ENCODE results near the gene TJP3. TPM values are rescaled to one million over a fixed set of nuclear protein-coding genes. Genes with fewer than 3 reads are reported as not detected.

The TJP3 gene
- total and polyA plus RNA-seq, 2 experiments from 2014 or later, result 18.2 to 23.9 TPM

DNA sequence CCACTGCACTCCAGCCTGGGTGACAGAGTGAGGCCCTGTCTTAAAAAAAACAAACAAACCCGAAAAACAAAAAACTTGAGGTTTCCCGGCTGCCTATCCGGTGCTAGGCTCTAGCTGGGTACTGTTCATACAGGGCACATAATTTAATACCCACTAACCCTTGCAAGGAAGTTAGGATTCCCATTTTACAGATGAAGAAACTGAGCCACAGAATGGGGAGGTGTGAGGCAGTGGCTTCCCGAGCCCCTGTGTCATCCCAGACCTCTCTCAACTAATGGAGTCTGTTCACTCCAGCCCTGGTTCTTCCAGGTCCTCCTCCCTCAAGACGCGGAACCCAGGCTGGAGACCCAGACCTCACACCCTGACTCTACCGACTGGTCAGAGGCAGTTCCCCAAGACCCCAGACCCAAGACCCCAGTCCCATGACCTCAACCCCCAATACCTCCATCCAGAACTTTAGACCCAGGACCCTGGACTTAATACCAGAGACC, 52.7 kb downstream of the TJP3 start:
- no peak for TF ChIP-seq NANOG (IDR thresholded peaks at IDR 0.05; ENCODE audit: borderline replicate concordance)
- no peak for TF ChIP-seq CREB1 (CRISPR knock-in tag; IDR thresholded peaks at IDR 0.05; ENCODE audit: low read depth)
- TF ChIP-seq ZNF331 (CRISPR knock-in tag; IDR thresholded peaks at IDR 0.05; ENCODE audit: low read depth), result no peak
- TF ChIP-seq JUNB (IDR thresholded peaks at IDR 0.05; ENCODE audit: unreplicated experiment), result no peak
- TF ChIP-seq ZNF114 (CRISPR knock-in tag; IDR thresholded peaks at IDR 0.05), result no peak
- TF ChIP-seq, protein P1, sequence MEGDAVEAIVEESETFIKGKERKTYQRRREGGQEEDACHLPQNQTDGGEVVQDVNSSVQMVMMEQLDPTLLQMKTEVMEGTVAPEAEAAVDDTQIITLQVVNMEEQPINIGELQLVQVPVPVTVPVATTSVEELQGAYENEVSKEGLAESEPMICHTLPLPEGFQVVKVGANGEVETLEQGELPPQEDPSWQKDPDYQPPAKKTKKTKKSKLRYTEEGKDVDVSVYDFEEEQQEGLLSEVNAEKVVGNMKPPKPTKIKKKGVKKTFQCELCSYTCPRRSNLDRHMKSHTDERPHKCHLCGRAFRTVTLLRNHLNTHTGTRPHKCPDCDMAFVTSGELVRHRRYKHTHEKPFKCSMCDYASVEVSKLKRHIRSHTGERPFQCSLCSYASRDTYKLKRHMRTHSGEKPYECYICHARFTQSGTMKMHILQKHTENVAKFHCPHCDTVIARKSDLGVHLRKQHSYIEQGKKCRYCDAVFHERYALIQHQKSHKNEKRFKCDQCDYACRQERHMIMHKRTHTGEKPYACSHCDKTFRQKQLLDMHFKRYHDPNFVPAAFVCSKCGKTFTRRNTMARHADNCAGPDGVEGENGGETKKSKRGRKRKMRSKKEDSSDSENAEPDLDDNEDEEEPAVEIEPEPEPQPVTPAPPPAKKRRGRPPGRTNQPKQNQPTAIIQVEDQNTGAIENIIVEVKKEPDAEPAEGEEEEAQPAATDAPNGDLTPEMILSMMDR (conservative IDR thresholded peaks at IDR 0.05; ENCODE audit: low read depth in 2 of 2), result no peak
- TF ChIP-seq, protein P2, sequence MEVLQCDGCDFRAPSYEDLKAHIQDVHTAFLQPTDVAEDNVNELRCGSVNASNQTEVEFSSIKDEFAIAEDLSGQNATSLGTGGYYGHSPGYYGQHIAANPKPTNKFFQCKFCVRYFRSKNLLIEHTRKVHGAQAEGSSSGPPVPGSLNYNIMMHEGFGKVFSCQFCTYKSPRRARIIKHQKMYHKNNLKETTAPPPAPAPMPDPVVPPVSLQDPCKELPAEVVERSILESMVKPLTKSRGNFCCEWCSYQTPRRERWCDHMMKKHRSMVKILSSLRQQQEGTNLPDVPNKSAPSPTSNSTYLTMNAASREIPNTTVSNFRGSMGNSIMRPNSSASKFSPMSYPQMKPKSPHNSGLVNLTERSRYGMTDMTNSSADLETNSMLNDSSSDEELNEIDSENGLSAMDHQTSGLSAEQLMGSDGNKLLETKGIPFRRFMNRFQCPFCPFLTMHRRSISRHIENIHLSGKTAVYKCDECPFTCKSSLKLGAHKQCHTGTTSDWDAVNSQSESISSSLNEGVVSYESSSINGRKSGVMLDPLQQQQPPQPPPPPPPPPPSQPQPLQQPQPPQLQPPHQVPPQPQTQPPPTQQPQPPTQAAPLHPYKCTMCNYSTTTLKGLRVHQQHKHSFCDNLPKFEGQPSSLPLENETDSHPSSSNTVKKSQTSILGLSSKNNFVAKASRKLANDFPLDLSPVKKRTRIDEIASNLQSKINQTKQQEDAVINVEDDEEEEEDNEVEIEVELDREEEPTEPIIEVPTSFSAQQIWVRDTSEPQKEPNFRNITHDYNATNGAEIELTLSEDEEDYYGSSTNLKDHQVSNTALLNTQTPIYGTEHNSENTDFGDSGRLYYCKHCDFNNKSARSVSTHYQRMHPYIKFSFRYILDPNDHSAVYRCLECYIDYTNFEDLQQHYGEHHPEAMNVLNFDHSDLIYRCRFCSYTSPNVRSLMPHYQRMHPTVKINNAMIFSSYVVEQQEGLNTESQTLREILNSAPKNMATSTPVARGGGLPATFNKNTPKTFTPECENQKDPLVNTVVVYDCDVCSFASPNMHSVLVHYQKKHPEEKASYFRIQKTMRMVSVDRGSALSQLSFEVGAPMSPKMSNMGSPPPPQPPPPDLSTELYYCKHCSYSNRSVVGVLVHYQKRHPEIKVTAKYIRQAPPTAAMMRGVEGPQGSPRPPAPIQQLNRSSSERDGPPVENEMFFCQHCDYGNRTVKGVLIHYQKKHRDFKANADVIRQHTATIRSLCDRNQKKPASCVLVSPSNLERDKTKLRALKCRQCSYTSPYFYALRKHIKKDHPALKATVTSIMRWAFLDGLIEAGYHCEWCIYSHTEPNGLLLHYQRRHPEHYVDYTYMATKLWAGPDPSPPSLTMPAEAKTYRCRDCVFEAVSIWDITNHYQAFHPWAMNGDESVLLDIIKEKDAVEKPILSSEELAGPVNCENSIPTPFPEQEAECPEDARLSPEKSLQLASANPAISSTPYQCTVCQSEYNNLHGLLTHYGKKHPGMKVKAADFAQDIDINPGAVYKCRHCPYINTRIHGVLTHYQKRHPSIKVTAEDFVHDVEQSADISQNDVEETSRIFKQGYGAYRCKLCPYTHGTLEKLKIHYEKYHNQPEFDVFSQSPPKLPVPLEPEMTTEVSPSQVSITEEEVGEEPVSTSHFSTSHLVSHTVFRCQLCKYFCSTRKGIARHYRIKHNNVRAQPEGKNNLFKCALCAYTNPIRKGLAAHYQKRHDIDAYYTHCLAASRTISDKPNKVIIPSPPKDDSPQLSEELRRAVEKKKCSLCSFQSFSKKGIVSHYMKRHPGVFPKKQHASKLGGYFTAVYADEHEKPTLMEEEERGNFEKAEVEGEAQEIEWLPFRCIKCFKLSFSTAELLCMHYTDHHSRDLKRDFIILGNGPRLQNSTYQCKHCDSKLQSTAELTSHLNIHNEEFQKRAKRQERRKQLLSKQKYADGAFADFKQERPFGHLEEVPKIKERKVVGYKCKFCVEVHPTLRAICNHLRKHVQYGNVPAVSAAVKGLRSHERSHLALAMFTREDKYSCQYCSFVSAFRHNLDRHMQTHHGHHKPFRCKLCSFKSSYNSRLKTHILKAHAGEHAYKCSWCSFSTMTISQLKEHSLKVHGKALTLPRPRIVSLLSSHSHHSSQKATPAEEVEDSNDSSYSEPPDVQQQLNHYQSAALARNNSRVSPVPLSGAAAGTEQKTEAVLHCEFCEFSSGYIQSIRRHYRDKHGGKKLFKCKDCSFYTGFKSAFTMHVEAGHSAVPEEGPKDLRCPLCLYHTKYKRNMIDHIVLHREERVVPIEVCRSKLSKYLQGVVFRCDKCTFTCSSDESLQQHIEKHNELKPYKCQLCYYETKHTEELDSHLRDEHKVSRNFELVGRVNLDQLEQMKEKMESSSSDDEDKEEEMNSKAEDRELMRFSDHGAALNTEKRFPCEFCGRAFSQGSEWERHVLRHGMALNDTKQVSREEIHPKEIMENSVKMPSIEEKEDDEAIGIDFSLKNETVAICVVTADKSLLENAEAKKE (CRISPR knock-in tag; IDR thresholded peaks at IDR 0.05), result no peak
- no peak for TF ChIP-seq POLR2AphosphoS5 (IDR thresholded peaks at IDR 0.05; ENCODE audit: low read depth)
- TF ChIP-seq, protein P3, sequence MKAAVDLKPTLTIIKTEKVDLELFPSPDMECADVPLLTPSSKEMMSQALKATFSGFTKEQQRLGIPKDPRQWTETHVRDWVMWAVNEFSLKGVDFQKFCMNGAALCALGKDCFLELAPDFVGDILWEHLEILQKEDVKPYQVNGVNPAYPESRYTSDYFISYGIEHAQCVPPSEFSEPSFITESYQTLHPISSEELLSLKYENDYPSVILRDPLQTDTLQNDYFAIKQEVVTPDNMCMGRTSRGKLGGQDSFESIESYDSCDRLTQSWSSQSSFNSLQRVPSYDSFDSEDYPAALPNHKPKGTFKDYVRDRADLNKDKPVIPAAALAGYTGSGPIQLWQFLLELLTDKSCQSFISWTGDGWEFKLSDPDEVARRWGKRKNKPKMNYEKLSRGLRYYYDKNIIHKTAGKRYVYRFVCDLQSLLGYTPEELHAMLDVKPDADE (IDR thresholded peaks at IDR 0.05), result no peak
- TF ChIP-seq, protein P4, sequence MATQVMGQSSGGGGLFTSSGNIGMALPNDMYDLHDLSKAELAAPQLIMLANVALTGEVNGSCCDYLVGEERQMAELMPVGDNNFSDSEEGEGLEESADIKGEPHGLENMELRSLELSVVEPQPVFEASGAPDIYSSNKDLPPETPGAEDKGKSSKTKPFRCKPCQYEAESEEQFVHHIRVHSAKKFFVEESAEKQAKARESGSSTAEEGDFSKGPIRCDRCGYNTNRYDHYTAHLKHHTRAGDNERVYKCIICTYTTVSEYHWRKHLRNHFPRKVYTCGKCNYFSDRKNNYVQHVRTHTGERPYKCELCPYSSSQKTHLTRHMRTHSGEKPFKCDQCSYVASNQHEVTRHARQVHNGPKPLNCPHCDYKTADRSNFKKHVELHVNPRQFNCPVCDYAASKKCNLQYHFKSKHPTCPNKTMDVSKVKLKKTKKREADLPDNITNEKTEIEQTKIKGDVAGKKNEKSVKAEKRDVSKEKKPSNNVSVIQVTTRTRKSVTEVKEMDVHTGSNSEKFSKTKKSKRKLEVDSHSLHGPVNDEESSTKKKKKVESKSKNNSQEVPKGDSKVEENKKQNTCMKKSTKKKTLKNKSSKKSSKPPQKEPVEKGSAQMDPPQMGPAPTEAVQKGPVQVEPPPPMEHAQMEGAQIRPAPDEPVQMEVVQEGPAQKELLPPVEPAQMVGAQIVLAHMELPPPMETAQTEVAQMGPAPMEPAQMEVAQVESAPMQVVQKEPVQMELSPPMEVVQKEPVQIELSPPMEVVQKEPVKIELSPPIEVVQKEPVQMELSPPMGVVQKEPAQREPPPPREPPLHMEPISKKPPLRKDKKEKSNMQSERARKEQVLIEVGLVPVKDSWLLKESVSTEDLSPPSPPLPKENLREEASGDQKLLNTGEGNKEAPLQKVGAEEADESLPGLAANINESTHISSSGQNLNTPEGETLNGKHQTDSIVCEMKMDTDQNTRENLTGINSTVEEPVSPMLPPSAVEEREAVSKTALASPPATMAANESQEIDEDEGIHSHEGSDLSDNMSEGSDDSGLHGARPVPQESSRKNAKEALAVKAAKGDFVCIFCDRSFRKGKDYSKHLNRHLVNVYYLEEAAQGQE (IDR thresholded peaks at IDR 0.05; ENCODE audit: unreplicated experiment), result no peak
- no peak for TF ChIP-seq EZH2 (IDR thresholded peaks at IDR 0.05; ENCODE audit: low read depth, unreplicated experiment)
- TF ChIP-seq STAT1 (IDR thresholded peaks at IDR 0.05; ENCODE audit: unreplicated experiment), result no peak
- no peak for TF ChIP-seq EZH2phosphoT487 (IDR thresholded peaks at IDR 0.05; ENCODE audit: unreplicated experiment)
- Histone ChIP-seq H3K9me2 (ENCODE audit: insufficient read depth) (no peaks in the 10 kb centered on the region; the same call in 1 of the 2 replicates), H3F3A (replicated peaks; ENCODE audit: low read depth) (no peaks in the 10 kb centered on the region), H4K20me1 (replicated peaks; ENCODE audit: insufficient read depth) (no peaks in the 10 kb centered on the region), H3K79me2 (replicated peaks; ENCODE audit: insufficient read depth) (peaks cover 22% of the 10 kb centered on the region), H3K4me1 (ENCODE audit: insufficient read depth) (peaks cover 3% of the 10 kb centered on the region), H3K27ac (ENCODE audit: low read depth) (peak overlapping the region; percentile 55; the same call in 1 of the 2 replicates), H3K36me3 (ENCODE audit: insufficient read depth) (no peaks in the 10 kb centered on the region), H2AFZ (peak overlapping the region; percentile 96; the same call in 1 of the 2 replicates), H3K4me2 (peak overlapping the region; percentile 93), H3K27me3 (ENCODE audit: insufficient read depth) (no peaks in the 10 kb centered on the region), H3K4me3 (peak overlapping the region; percentile 99)
- peaks cover 1% of the 10 kb centered on the region; the same call in 1 of the 3 replicates for H3K36me3 Mint-ChIP-seq (ENCODE audit: low read depth)
- H3K4me3 Mint-ChIP-seq, result peak overlapping the region; percentile 90
- peaks cover 4% of the 10 kb centered on the region for H3K4me1 Mint-ChIP-seq
- peaks cover 2% of the 10 kb centered on the region; the same call in 1 of the 3 replicates for H3K9me3 Mint-ChIP-seq
- peaks cover 11% of the 10 kb centered on the region for H3K27me3 Mint-ChIP-seq (ENCODE audit: insufficient read depth, low read depth, poor library complexity)
- DNase-seq (ENCODE audit: low spot score) (peak; percentile 38), ATAC-seq (peak; percentile 9)
- peak overlapping the region; percentile 92 for H3K27ac Mint-ChIP-seq

Measured in GM23338 (cell line).